Esophagus muscularis mucosa (tissue), 4 donors: ENCODE data around the gene CD300LG.

Source experiments
- CTCF ChIP-seq, 3 experiments: fragments of 200-600 bp in 2 of 3; fragments of 450-650 bp in 1 of 3; sonication (generic) in 2 of 3; IDR thresholded peaks; one replicate each; pipeline ENCODE4 v1.5.1; 2017 to 2019; ENCODE audit warnings: antibody characterized with exemption in 3 of 3, mild to moderate bottlenecking in 2 of 3, moderate library complexity in 1 of 3
- EP300 ChIP-seq: sonication (generic); formaldehyde crosslinking; IDR thresholded peaks from one replicate; pipeline ENCODE4 v1.6.1; 2017; ENCODE audit warnings: antibody characterized with exemption
- POLR2A ChIP-seq: fragments of 450-650 bp; IDR thresholded peaks from one replicate; pipeline ENCODE4 v1.6.1; 2017; ENCODE audit warnings: antibody characterized with exemption, moderate library complexity, mild to moderate bottlenecking, low read depth

- no peak for TF ChIP-seq CTCF (IDR thresholded peaks at IDR 0.05)
- TF ChIP-seq POLR2A: no peak
- no peak for TF ChIP-seq EP300
Observed at GRCh38 chr17:43800736-43801135, 46.2 kb upstream of the CD300LG start.
